Natural killer cell (primary cell): ENCODE measurements around the gene CD180. TPM values are rescaled to one million over a fixed set of nuclear protein-coding genes. Genes with fewer than 3 reads are reported as not detected.

Experiments used
- ATAC-seq, 3 donors: fragments of 150-1000 bp in 2 of 3; fragments of 200-7000 bp in 1 of 3; cut with Tn5 transposase; 1 replicate in 1 of 3; 2 replicates in 2 of 3; pipeline ENCODE4 v1.10.0; 2021; ENCODE audit warnings: mild to moderate bottlenecking in 2 of 3, moderate library complexity in 2 of 3
- DNase-seq, 2 donors: peaks; one replicate each; pipeline versions ENCODE4 v3.0.0 to v3.0.0-alpha.2; 2013 to 2021; ENCODE audit warnings: mixed read lengths in 1 of 2
- H3K27ac ChIP-seq: one replicate; pipeline ENCODE4 v1.5.1; 2013; ENCODE audit warnings: mild to moderate bottlenecking, low read length
- H3K27me3 ChIP-seq: one replicate; pipeline ENCODE4 v1.6.1; 2013; ENCODE audit warnings: low read length; ENCODE audit not compliant: control insufficient read depth, insufficient read depth
- H3K36me3 ChIP-seq: one replicate; pipeline ENCODE4 v1.6.1; 2013; ENCODE audit warnings: low read length; ENCODE audit not compliant: control insufficient read depth, insufficient read depth
- H3K4me1 ChIP-seq: one replicate; pipeline ENCODE4 v1.6.1; 2013; ENCODE audit warnings: low read length; ENCODE audit not compliant: control insufficient read depth, insufficient read depth
- H3K4me3 ChIP-seq: one replicate; pipeline ENCODE4 v1.5.1; 2013; ENCODE audit warnings: low read length
- H3K9me3 ChIP-seq: one replicate; pipeline ENCODE4 v1.6.1; 2013; ENCODE audit warnings: low read length; ENCODE audit not compliant: control insufficient read depth, insufficient read depth
- H3K27ac Mint-ChIP-seq, 2 donors: one replicate each; pipeline ENCODE4 v1.8.0; 2022; ENCODE audit warnings: mild to moderate bottlenecking in 2 of 2, mixed read lengths in 2 of 2, moderate library complexity in 1 of 2
- H3K27me3 Mint-ChIP-seq, 2 donors: one replicate each; pipeline ENCODE4 v1.8.0; 2022; ENCODE audit warnings: low read depth in 2 of 2, mixed read lengths in 2 of 2
- H3K36me3 Mint-ChIP-seq: one replicate; pipeline ENCODE4 v1.8.0; 2022; ENCODE audit warnings: mixed read lengths
- H3K4me1 Mint-ChIP-seq, 2 donors: one replicate each; pipeline ENCODE4 v1.8.0; 2022; ENCODE audit warnings: mixed read lengths in 2 of 2
- H3K4me3 Mint-ChIP-seq: one replicate; pipeline ENCODE4 v1.8.0; 2022; ENCODE audit warnings: mild to moderate bottlenecking, moderate library complexity, mixed read lengths
- H3K9me3 Mint-ChIP-seq, 2 donors: one replicate each; pipeline ENCODE4 v1.8.0; 2022; ENCODE audit warnings: mixed read lengths in 2 of 2
- WGBS: methylation state at CpG from one replicate; pipeline ENCODE4 v1.1.7; 2013; ENCODE audit warnings: missing lambda C conversion rate; ENCODE audit not compliant: insufficient coverage; 5-methylcytosine and 5-hydroxymethylcytosine counted together
- intact Hi-C: fragments of 100-400 bp; cut with micrococcal nuclease; formaldehyde crosslinking; loops from one replicate; pipeline ENCODE4 v1.14.2; 2022
- total RNA-seq, 4 donors: library from RNA; stranded (reverse); fragments of 120-200 nt in 1 of 4; gene quantifications; one replicate each; pipeline versions ENCODE4 v1.2.3 to v1.2.4, GENCODE V29; 2013 to 2022
- TF ChIP-seq, protein P1 (sequence below): fragments of 200-600 bp; IDR thresholded peaks from one replicate; pipeline ENCODE4 v1.8.0; 2022; ENCODE audit warnings: antibody characterized with exemption

Gene CD180
- total RNA-seq, 3 donors from 2014 or later (not counting 1 experiment from before 2014, with no cell fraction given): 0.34 to 1.2 (median 1.1) TPM

DNA sequence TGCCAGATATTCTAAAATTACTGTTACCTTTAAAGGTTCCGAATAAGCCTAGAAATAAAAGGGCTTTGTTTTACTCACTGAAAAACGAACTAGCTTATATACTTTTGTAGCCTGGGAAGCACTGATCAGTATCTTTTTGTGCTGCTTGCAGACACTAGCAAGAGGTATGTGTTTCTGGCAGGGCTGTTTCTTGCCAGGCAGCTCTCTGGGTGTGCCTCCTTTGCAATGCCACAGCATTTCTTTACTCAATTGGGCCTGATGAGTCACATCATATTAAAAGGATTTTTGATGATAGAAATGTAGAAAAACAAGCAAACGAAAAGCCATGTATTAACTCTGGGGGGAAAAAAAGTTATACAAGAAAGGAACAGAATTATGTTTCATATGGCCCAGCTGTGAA is 35.6 kb downstream of the CD180 start:
- Mint-ChIP-seq H3K36me3 (no peaks in the 10 kb centered on the region), H3K4me3 (peak overlapping the region; percentile 47), H3K27me3 (no peaks in the 10 kb centered on the region), H3K4me1 (peaks cover 54 to 60% of the 10 kb centered on the region in 2 donors), H3K9me3 (no peaks in the 10 kb centered on the region), H3K27ac (peak overlapping the region; percentile 48 to 78)
- TF ChIP-seq, protein P1, sequence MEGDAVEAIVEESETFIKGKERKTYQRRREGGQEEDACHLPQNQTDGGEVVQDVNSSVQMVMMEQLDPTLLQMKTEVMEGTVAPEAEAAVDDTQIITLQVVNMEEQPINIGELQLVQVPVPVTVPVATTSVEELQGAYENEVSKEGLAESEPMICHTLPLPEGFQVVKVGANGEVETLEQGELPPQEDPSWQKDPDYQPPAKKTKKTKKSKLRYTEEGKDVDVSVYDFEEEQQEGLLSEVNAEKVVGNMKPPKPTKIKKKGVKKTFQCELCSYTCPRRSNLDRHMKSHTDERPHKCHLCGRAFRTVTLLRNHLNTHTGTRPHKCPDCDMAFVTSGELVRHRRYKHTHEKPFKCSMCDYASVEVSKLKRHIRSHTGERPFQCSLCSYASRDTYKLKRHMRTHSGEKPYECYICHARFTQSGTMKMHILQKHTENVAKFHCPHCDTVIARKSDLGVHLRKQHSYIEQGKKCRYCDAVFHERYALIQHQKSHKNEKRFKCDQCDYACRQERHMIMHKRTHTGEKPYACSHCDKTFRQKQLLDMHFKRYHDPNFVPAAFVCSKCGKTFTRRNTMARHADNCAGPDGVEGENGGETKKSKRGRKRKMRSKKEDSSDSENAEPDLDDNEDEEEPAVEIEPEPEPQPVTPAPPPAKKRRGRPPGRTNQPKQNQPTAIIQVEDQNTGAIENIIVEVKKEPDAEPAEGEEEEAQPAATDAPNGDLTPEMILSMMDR: no peak
- Histone ChIP-seq H3K27me3 (no peaks in the 10 kb centered on the region), H3K4me1 (peaks cover 21% of the 10 kb centered on the region), H3K9me3 (no peaks in the 10 kb centered on the region), H3K4me3 (no peak overlapping the region), H3K36me3 (peaks cover 10% of the 10 kb centered on the region), H3K27ac (no peak overlapping the region)
- intact Hi-C loops: loop anchor here (10.0 kb wide), 1 partner anchor 1094 kb away; no protein-coding TSS in a partner anchor
- DNase-seq (peak in 1 of 2 donors; percentile 54), ATAC-seq (no peak)
- 53% methylated on average over 3 of the region's 3 CpGs for WGBS

DNA sequence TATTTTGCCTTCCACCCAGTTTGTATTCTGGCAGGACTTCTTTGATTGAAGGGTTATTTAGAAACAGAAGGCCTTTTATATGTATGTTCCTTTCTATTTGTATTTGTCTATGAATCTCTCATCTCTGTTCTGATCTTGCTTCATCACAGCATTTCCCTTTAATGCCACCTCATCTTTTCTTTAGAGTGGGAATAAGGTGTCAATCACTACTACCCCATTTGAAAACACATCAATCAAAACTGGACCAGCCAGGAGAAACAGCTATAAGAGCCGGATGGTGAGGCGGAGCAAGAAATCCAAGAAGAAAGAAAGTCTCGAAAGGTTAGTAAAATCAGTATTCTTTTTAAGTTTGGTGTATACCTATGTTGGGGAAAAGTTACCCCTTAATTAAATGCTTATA is 36.3 kb downstream of the CD180 start:
- TF ChIP-seq, protein P1: no peak
- H3K36me3 ChIP-seq: peaks cover 10% of the 10 kb centered on the region
- no peaks in the 10 kb centered on the region for H3K27me3 ChIP-seq
- no peaks in the 10 kb centered on the region for H3K27me3 Mint-ChIP-seq
- H3K9me3 ChIP-seq: no peaks in the 10 kb centered on the region
- WGBS: no CpG with 5 or more reads among the region's 3 CpGs
- H3K4me1 ChIP-seq: peaks cover 14% of the 10 kb centered on the region
- intact Hi-C loops: loop anchor here (10.0 kb wide), 1 partner anchor 1095 kb away; no protein-coding TSS in a partner anchor
- H3K9me3 Mint-ChIP-seq: no peaks in the 10 kb centered on the region
- H3K4me1 Mint-ChIP-seq: peaks cover 47 to 55% of the 10 kb centered on the region in 2 donors
- no peak overlapping the region for H3K27ac ChIP-seq
- DNase-seq: no peak
- H3K36me3 Mint-ChIP-seq: no peaks in the 10 kb centered on the region
- no peak overlapping the region for H3K4me3 Mint-ChIP-seq
- no peak for ATAC-seq
- H3K4me3 ChIP-seq: no peak overlapping the region
- peak overlapping the region; percentile 18 to 78 for H3K27ac Mint-ChIP-seq

DNA sequence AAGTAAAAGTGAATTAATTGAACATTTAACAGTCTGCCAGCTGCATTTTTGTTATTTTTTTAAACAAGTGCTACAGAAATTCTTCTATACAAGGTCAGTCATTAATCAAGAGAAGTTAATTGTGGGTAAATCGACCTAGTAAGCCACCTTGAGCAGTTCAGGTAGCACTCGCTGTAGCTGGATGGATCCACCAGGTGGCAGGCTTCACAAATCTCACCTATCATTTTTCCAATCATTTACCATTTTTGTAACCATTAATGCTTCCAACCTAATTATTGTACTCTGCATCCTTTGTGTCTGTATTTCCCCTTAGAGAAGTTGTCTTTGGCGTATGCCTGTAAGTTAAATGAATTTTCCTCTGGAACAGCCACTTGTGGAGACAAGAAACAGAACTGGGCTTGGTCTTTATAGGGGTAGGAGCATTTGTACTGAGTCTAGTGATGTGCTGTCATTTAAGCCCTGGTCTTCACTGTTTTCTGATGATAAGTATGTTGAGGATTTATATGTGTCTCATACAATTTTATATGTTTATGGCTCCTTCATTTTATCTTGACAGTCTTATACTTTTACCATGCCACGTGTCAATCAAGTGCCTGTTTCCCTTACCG is 39.5 kb downstream of the CD180 start:
- no peak overlapping the region for H3K27ac ChIP-seq
- ATAC-seq (peak in 2 of 3 donors; percentile 67 to 78), DNase-seq (peak in 1 of 2 donors; percentile 82)
- no peaks in the 10 kb centered on the region for H3K27me3 ChIP-seq
- H3K9me3 ChIP-seq: no peaks in the 10 kb centered on the region
- intact Hi-C loops: loop anchor here (1.0 to 10.0 kb wide), 2 partner anchors 52 to 1848 kb away; no protein-coding TSS in a partner anchor
- TF ChIP-seq, protein P1: peak; percentile 90
- H3K4me3 ChIP-seq: no peak overlapping the region
- 61% methylated on average over 5 of the region's 5 CpGs for WGBS
- H3K27ac Mint-ChIP-seq: no peak overlapping the region
- H3K36me3 Mint-ChIP-seq: peaks cover 8% of the 10 kb centered on the region
- H3K4me3 Mint-ChIP-seq: no peak overlapping the region
- H3K9me3 Mint-ChIP-seq: no peaks in the 10 kb centered on the region
- peaks cover 28 to 32% of the 10 kb centered on the region in 2 donors for H3K4me1 Mint-ChIP-seq
- H3K27me3 Mint-ChIP-seq: no peaks in the 10 kb centered on the region
- H3K36me3 ChIP-seq: no peaks in the 10 kb centered on the region
- no peaks in the 10 kb centered on the region for H3K4me1 ChIP-seq
